PC-9 (cell line): ENCODE results near the gene C9orf153.

Experiments
- CTCF ChIP-seq: fragments of 200-600 bp; sonication (generic); conservative IDR thresholded peaks from 2 replicates; pipeline ENCODE4 v1.6.1; 2017; ENCODE audit warnings: mixed run types, antibody characterized with exemption, mild to moderate bottlenecking, moderate library complexity
- EZH2 ChIP-seq: fragments of 200-600 bp; sonication (generic); IDR thresholded peaks from 2 replicates; pipeline ENCODE4 v1.8.0; 2017; ENCODE audit warnings: antibody characterized with exemption, low read depth

- TF ChIP-seq CTCF (0 out of 2 replicates have a peak, but pooled peaks have one; percentile 17), EZH2 (no peak)
These were observed 27.6 kb upstream of the C9orf153 start for GRCh38 chr9:86287013-86287412.
